K562 (cell line): ENCODE results near the gene RBSN. TPM values are rescaled to one million over a fixed set of nuclear protein-coding genes. Genes with fewer than 3 reads are reported as not detected.
A peak's percentile ranks its signal among the peaks of the same experiment; 100 is the strongest.

Experiments used
- ADNP ChIP-seq: fragments of 200-800 bp; sonication (Bioruptor generic); IDR thresholded peaks from 2 replicates; pipeline ENCODE4 v1.6.1; 2016; ENCODE audit warnings: missing genetic modification characterization, missing compliant biosample characterization
- ASH1L ChIP-seq: fragments of 450-650 bp; IDR thresholded peaks from 2 replicates; pipeline ENCODE4 v1.6.1; 2018; ENCODE audit warnings: borderline replicate concordance, mild to moderate bottlenecking, low read depth; ENCODE audit not compliant: partially characterized antibody
- ATF3 ChIP-seq, 2 experiments: fragments of 450-650 bp in 1 of 2; sonication (generic) in 1 of 2; formaldehyde crosslinking in 1 of 2; IDR thresholded peaks in 1 of 2; conservative IDR thresholded peaks in 1 of 2; 2 replicates each; pipeline versions ENCODE4 v1.6.1 to v1.8.1; 2016 to 2023; ENCODE audit warnings: mild to moderate bottlenecking in 2 of 2, moderate library complexity in 2 of 2, inconsistent platforms in 1 of 2, missing genetic modification reagents in 1 of 2
- ATF6 ChIP-seq: sonication (generic); formaldehyde crosslinking; IDR thresholded peaks from 2 replicates; pipeline ENCODE4 v1.4.0; 2020; ENCODE audit warnings: mild to moderate bottlenecking, missing genetic modification reagents
- CBFB ChIP-seq: sonication (generic); formaldehyde crosslinking; IDR thresholded peaks from 2 replicates; pipeline ENCODE4 v1.4.0; 2020; ENCODE audit warnings: mild to moderate bottlenecking, missing genetic modification reagents
- CBX3 ChIP-seq, 2 experiments: IDR thresholded peaks; 1 replicate in 1 of 2; 2 replicates in 1 of 2; pipeline ENCODE4 v1.6.1; 2012; ENCODE audit warnings: inconsistent platforms in 2 of 2, low read length in 2 of 2, borderline replicate concordance in 1 of 2, control low read depth in 1 of 2
- DLX4 ChIP-seq: fragments of 250-450 bp; sonication (Bioruptor Pico); IDR thresholded peaks from 2 replicates; pipeline ENCODE4 v1.6.1; 2021; ENCODE audit warnings: mild to moderate bottlenecking
- HLTF ChIP-seq: fragments of 450-650 bp; IDR thresholded peaks from 2 replicates; pipeline ENCODE4 v1.6.1; 2016
- HSF4 ChIP-seq: fragments of 250-450 bp; sonication (Bioruptor Pico); IDR thresholded peaks from 2 replicates; pipeline ENCODE4 v2.1.2; 2022; ENCODE audit warnings: mild to moderate bottlenecking, moderate library complexity, borderline replicate concordance
- JUND ChIP-seq, 2 experiments: IDR thresholded peaks; 2 replicates in 1 of 2; 3 replicates in 1 of 2; pipeline ENCODE4 v1.6.1; 2011; ENCODE audit warnings: borderline replicate concordance in 2 of 2, low read depth in 2 of 2, low read length in 2 of 2, improper control_type of control experiment in 1 of 2, missing biosample characterization in 1 of 2, missing genetic modification characterization in 1 of 2, missing genetic modification reagents in 1 of 2
- LCOR ChIP-seq: sonication (generic); formaldehyde crosslinking; IDR thresholded peaks from 2 replicates; pipeline ENCODE4 v1.8.0; 2022; ENCODE audit warnings: mild to moderate bottlenecking, missing genetic modification reagents
- MCM5 ChIP-seq: fragments of 450-650 bp; IDR thresholded peaks from 2 replicates; pipeline ENCODE4 v1.6.1; 2016; ENCODE audit warnings: low read depth
- NFE2L1 ChIP-seq: fragments of 450-650 bp; IDR thresholded peaks from 2 replicates; pipeline ENCODE4 v1.6.1; 2016; ENCODE audit warnings: missing genetic modification characterization, low read depth, mild to moderate bottlenecking, missing compliant biosample characterization, moderate library complexity, borderline replicate concordance
- NR2C1 ChIP-seq, 2 experiments: fragments of 450-650 bp; IDR thresholded peaks; 2 replicates each; pipeline ENCODE4 v1.6.1; 2017; ENCODE audit warnings: mild to moderate bottlenecking in 2 of 2, antibody characterized with exemption in 1 of 2, inconsistent platforms in 1 of 2, missing compliant biosample characterization in 1 of 2, missing genetic modification characterization in 1 of 2
- NR4A1 ChIP-seq, 2 experiments: fragments of 250-450 bp in 1 of 2; fragments of 450-650 bp in 1 of 2; sonication (Bioruptor Pico) in 1 of 2; IDR thresholded peaks; 2 replicates each; pipeline versions ENCODE4 v1.4.0 to v1.6.1; 2016 to 2020; ENCODE audit warnings: mild to moderate bottlenecking in 2 of 2, missing compliant biosample characterization in 1 of 2, missing genetic modification characterization in 1 of 2, moderate library complexity in 1 of 2
- RFX1 ChIP-seq: fragments of 450-650 bp; IDR thresholded peaks from 2 replicates; pipeline ENCODE4 v1.6.1; 2016; ENCODE audit warnings: mild to moderate bottlenecking, moderate library complexity
- TBL1XR1 ChIP-seq, 2 experiments: IDR thresholded peaks; 2 replicates each; pipeline ENCODE4 v1.6.1; 2012; ENCODE audit warnings: improper control_type of control experiment in 2 of 2, low read length in 2 of 2, mild to moderate bottlenecking in 1 of 2
- TEAD1 ChIP-seq, 2 experiments: fragments of 450-650 bp in 1 of 2; sonication (generic) in 1 of 2; formaldehyde crosslinking; IDR thresholded peaks; 2 replicates each; pipeline versions ENCODE4 v1.4.0 to v1.8.0; 2020 to 2022; ENCODE audit warnings: mild to moderate bottlenecking in 2 of 2, missing genetic modification reagents in 1 of 2
- TEAD2 ChIP-seq: fragments of 450-650 bp; IDR thresholded peaks from 2 replicates; pipeline ENCODE4 v1.6.1; 2016; ENCODE audit warnings: missing genetic modification characterization, control low read depth, missing compliant biosample characterization
- TFAM ChIP-seq: fragments of 250-450 bp; sonication (Bioruptor Pico); conservative IDR thresholded peaks from 2 replicates; pipeline ENCODE4 v1.5.0; 2021; ENCODE audit warnings: mild to moderate bottlenecking, moderate library complexity
- ZNF408 ChIP-seq: fragments of 250-450 bp; sonication (Bioruptor Pico); IDR thresholded peaks from 2 replicates; pipeline ENCODE4 v1.4.0; 2020; ENCODE audit warnings: low read depth, mild to moderate bottlenecking, moderate library complexity
- polyA plus RNA-seq, 8 experiments: library from polyadenylated mRNA; depleted of rRNA in 4 of 8; stranded (reverse) in 5 of 8; unstranded in 3 of 8; fragments of >200 nt; fragmentation: Nextera tagmentation in 2 of 8; fragmentation: Illumina TruSeq in 1 of 8; extraction: Ambion mirVana in 2 of 8; extraction: Trizol in 1 of 8; gene quantifications; 2 replicates each; pipeline versions ENCODE4 v1.2.1 to v1.2.3, GENCODE V29; 2011 to 2014; ENCODE audit warnings: inconsistent platforms in 1 of 8, missing spikeins in 1 of 8
- total RNA-seq, 7 experiments: library from RNA; depleted of rRNA in 6 of 7; stranded (reverse); fragments of >200 nt in 6 of 7; fragmentation: Illumina TruSeq in 2 of 7; extraction: Trizol in 2 of 7; gene quantifications; 2 replicates each; pipeline versions ENCODE4 v1.2.1 to v1.2.3, GENCODE V29; 2011 to 2021; ENCODE audit warnings: low replicate concordance in 1 of 7

RBSN gene
- total and polyA plus RNA-seq, 9 of the 15 experiments (the other 6 are each of a cell fraction or from before 2014, with no cell fraction given) = 2.9 to 19.6 (median 15.0) TPM

GRCh38 chr3:15116032-15116669, 17.2 kb upstream of the RBSN start (continued):
- TF ChIP-seq ATF6 (CRISPR knock-in tag) (no peak), TFAM (no peak), ZNF408 (CRISPR knock-in tag) (no peak), CBFB (CRISPR knock-in tag) (no peak), CBX3 (IDR thresholded peaks at IDR 0.05; ENCODE audit: borderline replicate concordance in 1 of 2, low read length in 2 of 2) (peak in 1 of 2 experiments; percentile 81; a peak in 1 of 3 replicates), ASH1L (no peak), ADNP (tag) (0 out of 2 replicates have a peak, but pooled peaks have one; percentile 41), JUND (IDR thresholded peaks at IDR 0.05; ENCODE audit: borderline replicate concordance, low read depth, low read length) (no peak), JUND (tag; IDR thresholded peaks at IDR 0.05; ENCODE audit: borderline replicate concordance, low read depth, low read length) (0 out of 3 replicates have a peak, but pooled peaks have one; percentile 17), NFE2L1 (tag) (no peak), NR4A1 (CRISPR knock-in tag; IDR thresholded peaks at IDR 0.05) (no peak), NR4A1 (tag; IDR thresholded peaks at IDR 0.05) (peak; percentile 91), TEAD1 (CRISPR knock-in tag; IDR thresholded peaks at IDR 0.05) (peak in 1 of 2 experiments; percentile 36; a peak in 1 of 4 replicates), TEAD2 (tag) (peak; percentile 66), NR2C1 (IDR thresholded peaks at IDR 0.05) (no peak), NR2C1 (tag; IDR thresholded peaks at IDR 0.05) (peak; percentile 32; the same call in 1 of the 2 replicates), DLX4 (CRISPR knock-in tag) (no peak), LCOR (CRISPR knock-in tag) (no peak), HSF4 (CRISPR knock-in tag) (no peak), HLTF (no peak), MCM5 (no peak), ATF3 (IDR thresholded peaks at IDR 0.05) (no peak), ATF3 (CRISPR knock-in tag; conservative IDR thresholded peaks at IDR 0.05) (no peak), TBL1XR1 (IDR thresholded peaks at IDR 0.05; ENCODE audit: low read length in 2 of 2) (no peak), RFX1 (no peak)
